Keratinocyte (primary cell): ENCODE results near the gene GPAT3.

Source experiments
- CTCF ChIP-seq, 3 experiments: IDR thresholded peaks in 1 of 3; conservative IDR thresholded peaks in 1 of 3; optimal IDR thresholded peaks in 1 of 3; 2 replicates in 2 of 3; 3 replicates in 1 of 3; pipeline versions ENCODE3 to v1.5.1; 2011; ENCODE audit warnings: low read length in 3 of 3, mild to moderate bottlenecking in 3 of 3, moderate library complexity in 2 of 3, control low read depth in 1 of 3, inconsistent platforms in 1 of 3; ENCODE audit not compliant: insufficient read depth in 2 of 3; ENCODE audit errors: extremely low read depth in 1 of 3
- EZH2 ChIP-seq: IDR thresholded peaks from one replicate; pipeline ENCODE4 v1.6.1; 2012; ENCODE audit warnings: inconsistent platforms, mild to moderate bottlenecking, low read length, moderate library complexity

GRCh38 chr4:83546786-83547185 lies 10.9 kb downstream of the GPAT3 start:
- TF ChIP-seq CTCF (optimal IDR thresholded peaks at IDR 0.05 in 1 of 3, IDR thresholded peaks at IDR 0.05 in 1 of 3, conservative IDR thresholded peaks at IDR 0.05 in 1 of 3; ENCODE audit: extremely low read depth in 1 of 3, insufficient read depth in 2 of 3, low read length in 3 of 3) (no peak), EZH2 (no peak)
